Effector CD8-positive, alpha-beta T cell (primary cell): ENCODE results near the gene NCR2.

Experiments used
- DNase-seq: peaks from one replicate; lab custom pipeline; 2025; lab: John Stamatoyannopoulos, UW

The NCR2 gene

DNA sequence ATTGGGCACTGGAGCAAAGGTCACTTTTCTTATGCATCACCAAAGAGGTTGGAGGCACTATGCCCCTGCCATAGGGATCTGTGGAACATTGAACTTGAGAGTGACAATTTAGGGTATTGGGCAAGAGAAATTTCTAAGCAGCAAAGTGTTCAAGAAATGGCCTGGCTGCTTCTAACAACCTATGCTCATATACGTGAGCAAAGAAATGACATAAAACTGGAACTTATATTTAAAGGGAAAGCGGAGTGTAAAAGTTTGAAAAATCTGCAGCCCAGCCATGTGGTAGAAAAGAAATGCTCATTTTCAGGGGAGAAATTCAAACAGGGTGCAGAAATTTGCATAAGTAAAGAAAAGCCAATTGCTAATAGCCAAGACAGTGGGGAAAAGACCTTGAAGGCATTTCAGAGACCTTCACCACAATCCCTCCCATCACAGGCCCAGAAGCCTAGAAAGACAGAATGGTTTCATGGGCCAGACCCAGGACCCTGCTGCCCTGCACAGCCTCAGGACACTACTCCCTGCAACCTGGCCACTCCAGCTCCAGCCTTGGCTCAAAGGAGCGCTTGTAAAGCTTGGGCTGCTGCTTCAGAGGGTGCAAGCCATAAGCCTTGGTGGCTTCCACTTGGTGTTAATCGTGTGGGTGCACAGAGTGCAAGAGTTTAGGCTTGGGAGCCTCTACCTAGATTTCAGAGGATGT lies 24.4 kb downstream of the NCR2 start:
- DNase-seq, result no peak

DNA sequence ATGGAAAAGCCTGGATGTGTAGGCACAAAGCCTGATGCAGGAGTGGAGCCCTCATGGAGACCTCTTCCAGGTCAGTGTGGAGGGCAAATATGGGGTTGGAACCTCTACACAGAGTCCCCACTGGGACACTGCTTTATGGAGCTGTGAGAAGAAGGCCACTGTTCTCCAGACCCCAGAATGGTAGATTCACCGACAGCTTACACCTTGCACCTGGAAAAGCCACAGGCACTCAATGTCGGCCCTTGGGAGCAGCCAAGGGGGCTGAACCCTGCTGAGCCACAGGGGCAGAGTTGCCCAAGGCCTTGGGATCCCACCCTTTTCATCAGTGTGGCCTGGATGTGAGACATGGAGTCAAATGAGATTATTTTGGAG lies 24.9 kb downstream of the NCR2 start:
- DNase-seq, result no peak

DNA sequence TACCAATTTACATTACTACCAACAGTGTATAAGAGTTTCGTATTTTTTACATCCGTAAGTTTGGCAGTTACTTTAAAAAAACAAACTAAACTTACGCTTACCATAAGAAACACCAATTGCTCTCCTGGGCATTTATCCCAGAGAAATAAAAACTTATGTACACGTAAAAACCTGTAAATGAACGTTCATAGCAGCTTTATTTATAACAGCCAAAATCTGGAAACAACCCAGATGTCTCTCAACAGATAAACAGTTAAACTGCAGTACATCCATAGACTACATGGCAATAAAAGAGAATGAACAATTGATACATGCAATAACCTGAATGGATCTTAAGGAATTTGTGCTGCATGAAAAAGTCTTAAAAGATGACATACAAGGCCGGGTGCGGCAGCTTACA lies 30.7 kb downstream of the NCR2 start:
- DNase-seq, result no peak

DNA sequence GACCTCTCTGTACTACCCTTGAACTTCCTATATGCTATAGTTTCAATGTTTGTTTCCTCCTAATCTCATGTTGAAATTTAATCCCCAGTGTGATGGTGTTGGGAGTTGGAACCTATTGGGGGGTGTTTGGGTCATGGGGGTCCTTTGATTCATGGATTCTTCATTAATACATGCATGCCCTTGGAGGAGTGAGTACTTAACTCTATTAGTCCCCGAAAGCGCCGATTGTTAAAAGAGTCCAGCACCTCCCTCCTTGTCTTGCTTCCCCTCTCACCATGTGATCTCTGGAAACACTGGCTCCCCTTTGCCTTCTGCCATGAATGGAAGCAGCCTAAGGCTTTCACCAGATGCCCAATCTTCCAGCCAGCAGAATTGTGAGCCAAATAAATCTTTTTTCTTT lies 31.7 kb downstream of the NCR2 start:
- no peak for DNase-seq

DNA sequence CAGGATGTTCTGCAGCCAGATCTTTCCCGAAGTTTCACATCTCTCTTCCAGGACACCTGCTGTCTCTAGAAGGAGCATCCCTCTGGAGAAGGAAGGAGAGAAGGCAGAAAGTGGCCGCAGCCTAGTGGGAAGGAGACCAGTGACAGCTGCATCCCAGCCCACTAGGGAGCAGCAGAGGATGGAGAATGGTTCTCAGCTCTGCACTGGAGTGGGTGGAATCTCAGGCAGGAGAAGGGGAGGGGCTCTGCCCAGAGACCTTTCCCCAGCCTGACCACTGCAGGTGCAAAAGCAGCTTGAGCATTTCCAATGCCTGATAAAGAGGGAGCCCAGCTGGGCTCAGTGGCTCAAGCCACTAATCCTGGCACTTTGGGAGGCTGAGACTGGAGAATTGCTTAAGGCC lies 32.3 kb downstream of the NCR2 start:
- no peak for DNase-seq

DNA sequence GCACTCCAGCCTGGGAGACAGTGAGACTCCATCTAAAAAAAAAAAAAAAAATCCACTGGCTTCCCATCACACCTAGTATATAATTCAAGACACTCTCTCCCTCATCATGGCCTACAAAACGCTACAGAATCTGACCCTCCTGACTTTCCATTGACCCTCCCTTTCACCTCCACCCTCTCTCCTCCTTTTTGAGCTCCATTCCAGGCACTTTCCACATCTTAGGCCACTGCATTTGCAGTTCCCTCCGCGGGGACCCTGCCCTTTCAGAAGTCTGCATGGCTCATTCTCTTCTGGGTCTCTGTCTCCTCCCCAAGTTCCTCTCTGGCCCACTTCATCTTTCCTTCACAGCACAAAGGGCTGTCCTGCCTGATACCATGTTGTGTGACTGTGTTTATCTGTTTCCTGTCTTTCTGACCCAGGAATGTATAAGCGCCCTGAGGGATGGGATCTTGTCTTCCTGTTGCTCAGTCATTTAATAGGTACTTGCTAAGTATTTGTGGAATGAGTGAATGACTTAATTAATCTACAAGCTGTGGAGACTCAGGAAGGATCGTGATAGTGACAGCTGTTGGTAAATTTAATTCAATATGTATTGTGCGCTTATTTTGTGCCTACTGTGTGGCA lies 35.2 kb downstream of the NCR2 start:
- no peak for DNase-seq

DNA sequence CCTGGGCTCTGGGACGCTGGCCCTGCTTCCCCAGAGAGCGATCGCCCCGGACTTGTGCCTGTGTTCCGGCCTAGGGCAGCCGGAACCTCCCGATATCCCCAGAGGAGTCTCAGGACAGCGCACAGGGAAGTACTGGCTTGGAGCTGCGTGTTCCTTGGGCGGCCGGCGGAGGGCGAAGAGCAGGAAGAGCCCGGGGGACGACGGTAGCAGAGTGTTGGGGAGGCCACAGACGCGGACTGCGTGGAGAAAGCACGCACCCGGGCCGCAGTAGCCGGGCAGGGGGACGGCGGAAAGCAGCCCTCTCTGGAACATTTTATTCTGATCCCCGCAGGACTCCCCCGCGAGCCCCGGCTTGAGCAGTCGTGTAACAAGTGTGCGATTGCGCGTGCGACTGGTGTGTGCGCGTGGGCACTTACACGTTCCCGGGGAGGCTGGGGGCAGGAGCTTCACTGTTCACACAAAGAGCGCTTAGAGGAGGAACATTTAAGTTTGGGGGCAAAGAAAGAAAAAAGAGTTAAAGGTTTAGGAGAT lies 36.1 kb downstream of the NCR2 start:
- DNase-seq, result no peak

DNA sequence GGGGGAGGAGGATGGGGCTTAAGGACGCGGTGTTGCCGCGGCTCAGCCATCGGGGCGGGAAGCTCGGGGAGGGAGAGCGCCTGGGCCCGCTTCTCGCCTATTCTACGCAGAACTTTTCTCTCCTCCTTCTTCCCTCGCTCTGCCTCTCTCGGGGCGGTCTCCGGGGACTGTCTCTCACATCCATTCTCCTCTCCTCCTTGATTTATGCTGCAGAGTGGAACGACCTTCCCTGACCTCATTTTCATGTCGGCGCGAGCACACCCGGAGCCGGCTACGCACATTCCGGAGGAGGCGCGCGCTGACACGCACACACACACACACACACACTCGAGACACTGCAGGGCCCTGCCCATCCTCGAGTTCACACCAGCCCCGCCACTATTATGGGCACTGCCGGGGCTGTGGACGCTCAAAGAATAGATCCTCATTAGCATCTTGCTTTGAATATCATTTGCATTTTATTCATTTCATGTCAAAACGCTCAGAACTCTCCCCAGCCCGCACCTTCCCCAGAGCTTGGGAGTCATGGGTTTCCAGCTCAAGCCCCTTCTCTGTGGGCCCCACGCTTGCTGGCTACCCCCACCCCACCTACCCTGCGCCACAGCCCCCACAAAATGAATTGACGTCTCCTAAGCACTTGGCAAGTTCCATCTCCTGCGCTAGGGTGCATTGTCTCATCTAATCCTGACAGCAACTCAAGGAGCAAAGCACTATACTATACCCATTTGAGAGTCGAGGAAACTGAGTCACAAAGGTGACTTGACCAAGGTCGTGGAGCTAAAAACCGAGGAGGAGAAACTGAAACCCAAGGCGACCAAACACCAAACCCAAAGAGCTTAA lies 36.8 kb downstream of the NCR2 start:
- no peak for DNase-seq

DNA sequence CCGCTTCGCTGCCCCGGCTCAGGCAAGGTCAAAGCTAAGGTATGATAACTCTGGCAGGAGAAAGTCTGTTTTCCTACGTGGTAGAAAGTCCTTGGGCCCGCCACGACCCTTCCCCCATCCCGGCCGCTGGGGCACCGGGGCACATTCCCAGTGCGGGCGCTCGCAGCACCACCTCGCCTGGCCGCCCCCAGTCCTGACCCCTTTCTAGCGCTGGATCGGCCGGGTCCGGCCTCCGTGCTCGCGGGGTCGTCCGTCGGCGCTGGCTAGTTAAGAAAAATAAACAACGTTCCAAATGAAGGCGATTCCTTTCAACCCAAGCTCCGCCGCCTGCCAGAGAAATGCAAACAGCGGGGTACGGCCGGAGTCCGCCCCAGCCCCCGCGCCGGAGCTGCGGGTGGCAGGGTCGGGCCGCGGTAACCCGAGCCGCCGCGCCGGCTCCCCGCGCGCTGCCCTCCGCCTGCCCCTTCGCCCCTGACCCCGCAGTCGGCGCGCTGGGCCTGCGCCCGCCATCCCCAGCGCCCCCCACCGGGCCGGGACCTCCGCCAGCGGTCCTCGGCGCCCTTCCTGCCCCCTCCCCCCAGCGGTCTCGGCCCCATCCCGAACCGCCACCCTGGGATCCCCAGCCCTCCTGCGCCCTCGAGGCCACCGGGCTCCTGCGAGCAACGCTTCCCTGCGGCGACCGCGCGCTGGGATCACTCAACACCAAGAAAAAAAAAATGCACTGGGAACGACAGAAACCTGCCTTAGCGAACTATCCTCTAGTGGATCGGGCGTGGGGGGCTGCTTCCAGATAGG lies 37.6 kb downstream of the NCR2 start:
- DNase-seq, result no peak

DNA sequence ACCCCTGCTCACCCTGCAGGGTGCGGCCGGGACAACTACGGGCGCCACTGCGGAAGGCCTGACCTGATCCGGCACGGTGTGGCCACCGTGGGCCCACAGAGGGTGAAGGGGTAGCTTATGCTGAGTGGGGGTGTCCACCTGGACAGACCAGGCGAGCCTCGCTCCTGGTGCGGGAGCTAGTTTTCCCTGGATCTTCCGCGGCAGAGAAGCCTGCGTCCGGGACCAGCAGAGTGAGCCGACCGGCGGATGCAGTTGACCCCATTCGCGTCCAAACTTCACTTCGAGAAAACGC lies 38.2 kb downstream of the NCR2 start:
- no peak for DNase-seq

DNA sequence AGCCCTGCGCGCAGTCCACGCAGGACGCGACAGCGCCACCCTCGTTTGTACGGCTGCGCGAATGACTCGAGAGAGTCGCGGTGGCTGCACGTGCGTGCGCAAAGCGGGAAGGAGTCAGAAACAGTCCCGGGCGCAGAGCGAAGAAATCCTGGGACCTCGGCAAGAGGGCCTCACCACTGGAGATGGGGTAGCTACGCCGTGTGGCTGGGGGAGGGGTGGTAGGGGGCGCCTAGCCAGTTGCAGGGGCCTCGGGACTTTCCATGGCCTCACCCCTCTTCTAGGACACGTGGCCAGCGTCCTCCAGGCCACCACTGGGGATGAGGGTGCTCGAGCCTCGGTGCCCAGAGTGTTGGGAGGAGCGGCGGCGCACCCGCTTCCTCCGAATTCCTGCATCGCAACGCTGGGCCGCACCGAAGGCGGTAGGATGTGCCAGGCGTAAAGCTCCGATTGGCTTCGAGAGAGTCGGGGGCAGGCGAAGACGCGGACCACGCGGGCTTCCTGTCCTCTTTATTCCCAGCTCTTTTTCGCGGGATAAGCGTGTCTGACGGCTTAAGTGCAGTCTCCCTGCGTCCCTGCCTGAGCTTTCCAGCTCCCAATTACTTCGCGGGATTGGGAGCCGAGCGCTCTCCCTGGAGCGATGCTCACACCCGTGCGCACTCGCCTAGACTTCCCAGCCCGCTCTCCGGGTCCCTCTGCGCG lies 38.7 kb downstream of the NCR2 start:
- no peak for DNase-seq

DNA sequence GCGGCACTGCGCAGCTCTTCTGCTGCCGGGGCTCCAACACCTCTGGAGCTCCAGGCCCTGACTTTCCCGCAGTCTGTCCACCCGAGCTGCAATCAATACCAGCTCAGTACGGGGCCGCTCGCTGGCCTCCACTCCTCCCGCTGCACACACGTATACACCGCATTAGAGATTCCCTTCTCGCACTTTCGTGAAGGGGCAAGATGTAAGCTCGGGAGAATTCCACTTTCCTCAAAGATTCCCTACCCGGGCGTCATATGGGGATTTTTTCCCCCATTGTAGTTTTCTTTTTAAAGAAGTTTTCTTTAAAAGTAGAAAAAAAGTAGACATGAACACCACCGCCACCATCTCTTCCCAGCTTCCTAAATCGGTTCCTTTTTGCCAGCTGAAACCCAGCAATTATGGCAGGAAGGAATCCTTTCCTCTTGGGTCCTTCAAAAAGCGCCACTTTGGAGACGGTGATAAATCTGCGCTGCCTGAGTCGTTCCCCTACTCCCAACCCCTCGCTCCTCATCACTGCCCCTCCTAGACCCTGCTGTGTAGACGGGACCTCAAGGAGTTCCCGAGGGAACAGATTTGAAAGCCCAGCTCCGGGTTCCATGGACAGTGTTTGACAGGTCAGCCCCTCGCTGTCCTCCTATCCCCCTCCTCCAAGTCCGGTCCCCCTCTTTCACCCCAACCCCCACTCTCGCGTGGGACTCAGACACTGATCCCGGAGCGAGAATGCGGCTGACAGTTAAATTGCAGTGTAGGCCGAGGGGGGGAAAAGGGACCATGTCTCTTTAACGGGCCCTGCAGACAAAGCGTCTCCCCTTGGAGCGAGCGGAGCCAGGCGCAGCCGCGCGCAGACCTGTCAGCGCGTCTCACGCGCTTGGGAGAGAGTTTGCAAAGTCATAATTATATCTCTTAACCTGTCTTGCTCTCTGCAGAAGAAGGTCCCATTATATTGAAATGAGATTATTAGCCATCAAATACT lies 39.5 kb downstream of the NCR2 start:
- no peak for DNase-seq

DNA sequence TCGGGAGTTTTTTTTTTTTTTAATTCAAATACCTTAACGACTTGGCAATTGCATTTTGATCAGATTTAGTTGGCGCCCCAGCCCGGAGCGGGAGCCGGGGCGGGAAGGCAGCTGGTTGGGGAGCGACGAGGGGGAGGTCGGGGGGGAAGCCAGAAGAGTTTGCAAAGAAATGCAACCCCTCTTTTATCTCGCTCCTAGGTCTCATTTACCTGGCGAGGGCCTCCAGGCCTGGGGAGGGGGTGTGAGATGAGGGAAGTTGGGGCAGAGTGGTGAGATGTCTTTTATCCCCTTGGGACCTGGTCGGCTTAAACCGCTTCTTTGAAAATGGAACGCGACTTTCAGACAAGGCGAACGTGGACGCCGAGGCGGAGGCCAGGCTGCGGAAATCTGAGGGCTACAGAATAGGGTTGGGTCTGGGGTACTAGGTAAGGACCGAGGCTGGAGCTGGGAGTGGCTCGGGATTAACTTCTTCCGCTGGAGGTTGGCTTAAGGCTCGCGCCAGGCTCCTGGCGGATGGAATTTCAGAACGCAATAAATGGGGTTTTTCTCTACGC lies 40.3 kb downstream of the NCR2 start:
- no peak for DNase-seq

DNA sequence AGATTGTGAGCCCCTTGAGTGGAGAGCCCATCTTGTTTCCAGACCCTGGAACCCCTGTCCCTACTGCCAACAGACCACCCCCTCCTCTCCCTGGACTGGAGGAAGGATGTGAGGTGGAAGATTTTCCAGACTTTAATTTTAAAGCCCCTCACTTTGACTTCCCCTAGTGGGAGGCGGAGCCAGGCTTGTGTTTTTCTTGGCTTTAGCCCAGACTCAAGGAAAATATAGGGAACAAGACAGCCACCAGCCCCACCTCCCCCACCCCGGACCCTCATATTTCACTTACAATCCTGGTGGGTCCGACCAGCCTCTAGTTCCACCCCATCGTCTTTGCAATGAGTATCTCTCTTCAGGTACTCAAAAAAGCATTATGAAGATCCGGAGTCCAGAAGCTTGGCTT lies 40.8 kb downstream of the NCR2 start:
- no peak for DNase-seq

DNA sequence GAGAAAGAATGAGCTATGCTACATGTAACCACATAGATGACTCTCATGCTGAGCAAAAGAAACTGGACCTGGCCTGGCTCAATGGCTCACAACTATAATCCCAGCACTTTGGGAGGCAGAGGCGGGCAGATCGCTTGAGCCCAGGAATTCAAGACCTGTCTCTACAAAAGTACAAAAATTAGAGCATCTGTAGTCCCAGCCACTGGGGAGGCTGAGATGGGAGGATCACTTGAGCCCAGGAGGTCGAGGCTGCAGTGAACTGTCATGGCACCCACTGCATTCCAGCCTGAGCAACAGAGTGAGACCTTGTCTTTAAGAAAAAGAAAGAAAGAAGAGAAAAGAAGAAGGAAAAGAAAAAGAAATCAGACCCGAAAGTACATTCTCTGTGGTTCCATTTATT lies 41.7 kb downstream of the NCR2 start:
- no peak for DNase-seq

DNA sequence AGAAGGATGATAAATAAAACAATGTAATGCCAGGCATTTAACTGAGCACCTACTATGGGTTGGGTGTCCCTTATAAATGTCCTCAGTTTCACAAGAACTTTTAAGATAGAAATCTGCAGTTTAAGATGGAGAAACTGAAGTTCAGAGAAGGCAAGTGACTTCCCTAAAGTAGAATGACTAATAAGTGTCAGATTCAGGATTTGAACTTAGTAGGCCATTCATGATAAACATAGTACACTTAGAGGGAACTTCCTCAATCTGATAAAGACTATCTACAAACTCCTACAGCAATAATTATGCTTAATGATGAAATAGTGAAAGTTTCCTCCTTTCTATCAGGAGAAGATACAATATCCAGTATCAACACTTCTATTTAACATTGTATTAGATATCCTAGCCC lies 43.9 kb downstream of the NCR2 start:
- DNase-seq, result no peak

DNA sequence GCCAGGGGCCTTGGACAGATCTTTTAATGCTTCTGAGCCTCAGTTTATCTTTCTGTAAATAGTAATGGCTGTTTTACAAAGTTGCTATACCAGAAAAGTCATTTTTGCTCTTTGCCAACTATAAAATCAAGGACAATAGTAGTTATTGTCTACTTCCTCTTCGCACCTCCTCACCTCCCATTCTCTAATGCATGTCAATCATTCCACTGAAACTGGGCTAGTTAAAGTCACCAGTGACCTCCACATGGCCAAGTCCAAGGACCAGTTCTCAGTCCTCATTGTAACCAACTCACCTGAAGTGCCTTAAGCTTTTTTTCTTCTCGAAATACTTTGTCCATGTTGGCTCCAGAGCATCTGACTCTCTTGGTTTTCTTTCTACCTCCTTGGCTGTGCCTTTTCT lies 51.2 kb downstream of the NCR2 start:
- no peak for DNase-seq

DNA sequence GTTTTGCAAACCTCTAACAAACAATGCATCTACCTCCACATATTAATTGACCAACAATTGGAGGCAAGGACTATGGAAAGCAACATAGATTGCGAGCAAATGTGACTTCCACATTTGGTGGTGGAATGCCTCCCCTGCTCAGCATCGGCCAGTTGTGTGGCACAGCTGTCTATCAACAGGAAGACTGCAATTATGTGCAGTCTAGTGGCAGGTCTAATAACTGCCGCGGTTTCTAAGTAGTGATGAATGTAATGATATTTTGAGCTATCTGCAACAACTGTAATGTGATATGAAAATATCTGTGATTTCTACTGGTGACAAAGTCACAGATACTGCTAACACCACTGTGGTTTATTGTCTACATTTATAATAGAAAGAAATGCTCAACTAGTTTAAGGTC lies 56.8 kb downstream of the NCR2 start:
- DNase-seq, result no peak

DNA sequence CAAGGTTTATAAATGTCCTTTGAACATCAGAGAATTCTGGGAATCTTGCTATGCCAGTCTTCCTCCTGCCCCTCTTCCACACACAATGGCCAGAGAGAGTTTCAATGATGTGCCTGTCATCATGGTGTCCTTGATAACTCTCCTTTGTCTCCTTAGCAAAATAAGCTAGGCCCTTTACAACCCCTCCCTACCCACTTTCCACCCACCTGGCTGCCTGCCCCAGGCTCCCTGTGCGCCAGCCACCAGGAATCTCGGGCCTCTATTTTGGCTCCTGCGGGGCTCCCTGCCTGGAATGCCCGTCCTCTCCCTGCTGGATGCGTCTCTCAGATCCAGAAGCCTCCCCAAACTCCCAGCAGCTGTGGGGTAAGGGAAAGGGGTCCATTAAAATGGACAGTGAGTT lies 60.9 kb downstream of the NCR2 start:
- no peak for DNase-seq

DNA sequence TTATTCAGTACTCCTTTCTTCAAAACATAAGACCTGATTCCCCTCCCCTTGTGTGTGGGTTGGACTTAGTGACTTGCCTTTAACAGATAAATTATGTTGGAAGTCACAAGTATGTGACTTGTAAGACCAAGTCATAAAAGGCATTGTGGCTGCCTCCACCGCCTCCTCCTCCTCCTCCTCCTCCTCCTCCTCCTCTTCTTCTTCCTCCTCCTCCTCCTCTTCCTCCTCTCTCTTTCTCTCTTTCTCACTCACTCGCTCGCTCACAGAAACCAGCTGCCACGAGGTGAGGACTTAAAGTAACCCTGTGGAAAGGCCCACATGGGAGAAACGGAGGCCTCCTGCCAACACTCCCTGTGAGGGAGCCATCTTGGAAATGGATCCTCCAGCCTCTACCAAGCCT lies 64.0 kb downstream of the NCR2 start:
- DNase-seq, result no peak
